ENCODE measurements around the gene PLEK. TPM values are rescaled to one million over a fixed set of nuclear protein-coding genes. Genes with fewer than 3 reads are reported as not detected.
A peak's percentile ranks its signal among the peaks of the same experiment; 100 is the strongest.
"Not testable (repeated sequence)": the region's sequence is repeated elsewhere in the genome, so short reads cannot be mapped to it uniquely, and the experiment has no call there.

PLEK gene
- total RNA-seq, 4 donors from 2014 or later, result 1.8 to 46.2 (median 3.4) TPM

GRCh38 chr2:68372485-68372884, 7.4 kb downstream of the PLEK start:
- Histone ChIP-seq H3K36me3 (no peaks in the 10 kb centered on the region), H3K4me3 (no peak overlapping the region), H3K4me1 (peaks cover 0 to 9% (median 0%) of the 10 kb centered on the region in 4 donors), H3K9me3 (no peaks in the 10 kb centered on the region), H3K27ac (peak overlapping the region in 1 of 4 donors; percentile 13), H3K27me3 (no peaks in the 10 kb centered on the region)
- no peak for DNase-seq
- TF ChIP-seq POLR2A (IDR thresholded peaks at IDR 0.05), result no peak
- TF ChIP-seq CTCF (IDR thresholded peaks at IDR 0.05), result no peak

DNA sequence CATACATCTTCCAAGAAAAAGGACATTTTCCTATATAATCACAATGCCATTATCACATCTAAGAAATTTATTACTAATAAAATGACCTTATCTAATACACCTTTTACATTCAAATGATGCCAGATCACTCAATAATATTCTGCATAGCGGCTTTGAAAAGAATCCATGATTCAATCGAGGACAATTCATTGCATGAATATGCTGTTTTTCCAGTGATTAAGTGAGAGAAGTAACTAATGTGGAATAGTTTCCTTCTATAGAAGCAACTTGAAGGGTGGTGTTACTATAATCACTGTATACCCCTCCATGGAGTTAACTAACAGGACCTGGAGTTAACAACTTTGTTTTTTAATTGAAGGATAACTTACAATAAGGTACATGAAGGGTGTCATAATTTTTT, 9.1 kb downstream of the PLEK start:
- H3K9me3 ChIP-seq, result no peaks in the 10 kb centered on the region
- no peak for DNase-seq
- TF ChIP-seq POLR2A (IDR thresholded peaks at IDR 0.05) (no peak), CTCF (IDR thresholded peaks at IDR 0.05) (no peak)
- no peaks in the 10 kb centered on the region for H3K27me3 ChIP-seq
- H3K4me3 ChIP-seq, result no peak overlapping the region
- H3K27ac ChIP-seq, result no peak overlapping the region
- H3K36me3 ChIP-seq, result no peaks in the 10 kb centered on the region
- peaks cover 0 to 9% (median 0%) of the 10 kb centered on the region in 4 donors for H3K4me1 ChIP-seq

GRCh38 chr2:68375582-68375981, 10.5 kb downstream of the PLEK start:
- Histone ChIP-seq H3K4me1 (peaks cover 0 to 9% (median 0%) of the 10 kb centered on the region in 4 donors), H3K36me3 (no peaks in the 10 kb centered on the region), H3K27me3 (no peaks in the 10 kb centered on the region), H3K9me3 (no peaks in the 10 kb centered on the region), H3K27ac (peak overlapping the region in 1 of 4 donors; percentile 28), H3K4me3 (no peak overlapping the region)
- no peak for TF ChIP-seq POLR2A (IDR thresholded peaks at IDR 0.05)
- TF ChIP-seq CTCF (IDR thresholded peaks at IDR 0.05), result no peak
- DNase-seq, result no peak

DNA sequence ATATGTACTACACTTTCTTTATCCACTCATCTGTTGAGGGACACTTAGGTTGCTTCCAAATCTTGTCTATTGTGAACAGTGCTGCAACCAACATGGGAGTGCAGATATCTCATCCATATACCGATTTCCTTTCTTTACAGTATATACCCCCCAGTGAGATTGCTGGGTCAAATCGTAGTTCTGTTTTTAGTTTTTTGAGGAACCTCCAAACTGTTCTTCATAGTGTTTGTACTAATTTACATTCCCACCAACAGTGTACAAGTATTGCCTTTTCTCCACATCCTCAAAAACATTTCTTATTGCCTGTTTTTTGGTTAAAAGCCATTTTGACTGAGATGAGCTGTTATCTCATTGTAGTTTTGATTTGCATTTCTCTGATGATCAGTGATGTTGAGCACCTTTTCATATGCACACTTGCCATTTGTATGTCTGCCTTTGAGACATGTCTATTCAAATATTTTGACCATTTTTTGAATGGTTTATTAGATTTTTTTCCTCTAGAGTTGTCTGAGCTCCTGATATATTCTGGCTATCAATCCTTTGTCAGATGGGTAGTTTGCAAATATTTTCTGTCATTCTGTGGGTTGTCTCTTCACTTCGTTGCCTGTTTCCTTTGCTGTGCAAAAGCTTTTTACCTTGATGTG, 12.2 kb downstream of the PLEK start:
- no peak overlapping the region for H3K4me3 ChIP-seq

DNA sequence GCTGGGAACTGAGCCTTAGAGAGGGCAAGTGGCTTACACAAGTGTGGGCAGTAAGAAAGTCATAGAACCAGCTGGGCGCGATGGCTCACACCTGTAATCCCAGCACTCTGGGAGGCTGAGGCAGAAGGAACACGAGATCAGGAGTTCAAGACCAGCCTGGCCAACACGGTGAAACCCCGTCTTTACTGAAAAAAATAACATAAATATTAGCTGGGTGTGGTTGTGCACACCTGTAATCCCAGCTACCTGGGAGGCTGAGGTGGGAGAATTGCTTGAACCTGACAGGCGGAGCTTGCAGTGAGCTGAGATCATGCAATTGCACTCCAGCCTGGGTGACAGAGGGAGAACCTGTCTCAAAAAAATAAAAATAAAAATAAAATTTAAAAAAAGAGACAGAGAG, 13.7 kb downstream of the PLEK start:
- H3K27ac ChIP-seq, result not testable (repeated sequence)

More for the DNA sequence above, 12.2 kb downstream of the PLEK start:
- TF ChIP-seq POLR2A (IDR thresholded peaks at IDR 0.05), result no peak
- peak overlapping the region in 1 of 4 donors; percentile 33 for H3K27ac ChIP-seq
- no peaks in the 10 kb centered on the region for H3K9me3 ChIP-seq
- no peak for DNase-seq
- H3K4me1 ChIP-seq, result peaks cover 0 to 7% (median 0%) of the 10 kb centered on the region in 4 donors
- no peaks in the 10 kb centered on the region for H3K27me3 ChIP-seq
- H3K36me3 ChIP-seq, result no peaks in the 10 kb centered on the region

GRCh38 chr2:68379184-68379708, 14.2 kb downstream of the PLEK start:
- Histone ChIP-seq H3K4me1 (peaks cover 0 to 6% (median 0%) of the 10 kb centered on the region in 4 donors), H3K27me3 (no peaks in the 10 kb centered on the region), H3K4me3 (no peak overlapping the region), H3K36me3 (no peaks in the 10 kb centered on the region), H3K27ac (no peak overlapping the region), H3K9me3 (no peaks in the 10 kb centered on the region)
- TF ChIP-seq POLR2A (IDR thresholded peaks at IDR 0.05) (no peak), CTCF (IDR thresholded peaks at IDR 0.05) (no peak)
- DNase-seq, result no peak

More for the DNA sequence above, 13.7 kb downstream of the PLEK start:
- H3K27me3 ChIP-seq, DNase-seq, H3K36me3 ChIP-seq, H3K4me3 ChIP-seq, H3K4me1 ChIP-seq, H3K9me3 ChIP-seq: not testable (repeated sequence)
